Activated T-helper 1 cell treated with anti-CD3 and anti-CD28 coated beads, Interleukin-12 subunit alpha, Interleukin-12 subunit beta, Interleukin-2, Interleukin-4 antibody, amounts not matched to agents 30 ng/mL and 10 ng/mL and 1 ng/mL, durations not matched to agents 14 hours and 24 hours and 36 hours (primary cell): Measurements from ENCODE around the gene SLC12A4. TPM values are rescaled to one million over a fixed set of nuclear protein-coding genes. Genes with fewer than 3 reads are reported as not detected.
A peak's percentile ranks its signal among the peaks of the same experiment; 100 is the strongest.
"Not testable (repeated sequence)": the region's sequence is repeated elsewhere in the genome, so short reads cannot be mapped to it uniquely, and the experiment has no call there.

ENCODE experiments used
- DNase-seq: peaks from one replicate; pipeline ENCODE4 v3.0.0; 2021; ENCODE audit warnings: low spot score
- H3K27ac Mint-ChIP-seq: one replicate; pipeline ENCODE4 v1.8.0; 2021; ENCODE audit warnings: mild to moderate bottlenecking, mixed read lengths
- H3K27me3 Mint-ChIP-seq: one replicate; pipeline ENCODE4 v1.8.0; 2022; ENCODE audit warnings: mild to moderate bottlenecking, moderate library complexity, mixed read lengths; ENCODE audit not compliant: insufficient read depth
- H3K36me3 Mint-ChIP-seq: one replicate; pipeline ENCODE4 v1.8.0; 2021; ENCODE audit warnings: low read depth, mixed read lengths
- H3K4me1 Mint-ChIP-seq: one replicate; pipeline ENCODE4 v1.8.0; 2021; ENCODE audit warnings: low read depth, mixed read lengths
- H3K4me3 Mint-ChIP-seq: one replicate; pipeline ENCODE4 v1.8.0; 2021; ENCODE audit warnings: mild to moderate bottlenecking, moderate library complexity, mixed read lengths
- H3K9me3 Mint-ChIP-seq: one replicate; pipeline ENCODE4 v1.8.0; 2021; ENCODE audit warnings: mixed read lengths
- intact Hi-C: fragments of 100-400 bp; cut with micrococcal nuclease; formaldehyde crosslinking; loops from one replicate; pipeline ENCODE4 v1.15.1; 2024
- total RNA-seq: library from RNA; stranded (reverse); gene quantifications from 2 replicates; pipeline ENCODE4 v1.2.3, GENCODE V29; 2022

Gene SLC12A4
- total RNA-seq, 1 donor from 2014 or later = 43.1 TPM

GRCh38 chr16:67977469-67978227 lies 9.2 kb upstream of the SLC12A4 start:
- Mint-ChIP-seq H3K36me3 (no peaks in the 10 kb centered on the region), H3K27ac (no peak overlapping the region), H3K27me3 (no peaks in the 10 kb centered on the region), H3K4me3 (no peak overlapping the region), H3K4me1 (no peaks in the 10 kb centered on the region), H3K9me3 (no peaks in the 10 kb centered on the region)
- no peak for DNase-seq
- intact Hi-C loops = no loop called here

DNA sequence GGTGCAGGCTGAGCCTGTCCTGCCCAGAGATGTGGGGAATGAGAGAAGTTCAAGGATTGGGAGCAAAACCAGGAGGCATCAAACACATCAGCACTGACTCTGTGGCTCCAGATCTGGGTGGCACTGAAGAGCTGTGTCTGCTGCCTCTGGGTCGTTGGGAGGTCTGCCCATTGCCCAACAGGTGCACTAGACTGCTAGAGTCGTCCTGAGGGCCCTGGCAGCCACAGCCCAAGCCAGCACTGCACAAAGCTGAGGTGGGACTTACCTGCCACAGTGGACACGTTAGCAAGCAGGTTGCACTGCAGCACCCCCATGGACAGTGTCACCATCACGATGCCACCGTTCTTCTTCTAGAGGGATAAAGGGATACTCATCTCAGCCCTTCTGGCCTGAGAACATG lies 8.6 kb upstream of the SLC12A4 start:
- Mint-ChIP-seq H3K27ac (no peak overlapping the region), H3K9me3 (no peaks in the 10 kb centered on the region), H3K4me3 (no peak overlapping the region), H3K36me3 (no peaks in the 10 kb centered on the region), H3K27me3 (no peaks in the 10 kb centered on the region), H3K4me1 (no peaks in the 10 kb centered on the region)
- no peak for DNase-seq
- intact Hi-C loops = no loop called here

DNA sequence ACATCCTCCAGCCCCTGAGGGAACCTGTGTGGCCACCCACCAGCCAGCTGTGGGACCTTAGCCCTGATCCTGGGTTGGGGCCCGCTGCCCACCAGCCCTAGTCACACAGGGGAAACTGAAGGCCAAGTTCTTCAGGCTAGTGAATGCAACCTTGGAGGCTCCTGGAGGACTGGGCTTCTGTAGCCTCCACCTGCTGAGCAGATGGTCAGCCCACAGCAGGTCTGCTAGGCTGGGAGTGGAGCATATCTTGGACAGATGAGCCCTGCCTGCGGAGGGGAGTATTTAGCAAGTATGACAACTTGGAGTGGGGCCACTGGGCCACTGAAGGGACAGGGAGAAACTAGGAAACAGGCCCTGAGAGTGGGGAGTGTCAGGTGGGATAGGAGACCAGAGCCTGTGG lies 7.8 kb upstream of the SLC12A4 start:
- no peak for DNase-seq
- Mint-ChIP-seq H3K9me3 (no peaks in the 10 kb centered on the region), H3K36me3 (no peaks in the 10 kb centered on the region), H3K27me3 (no peaks in the 10 kb centered on the region), H3K27ac (no peak overlapping the region), H3K4me3 (no peak overlapping the region), H3K4me1 (no peaks in the 10 kb centered on the region)
- intact Hi-C loops = no loop called here

- Mint-ChIP-seq H3K36me3 (no peaks in the 10 kb centered on the region), H3K4me3 (no peak overlapping the region), H3K27ac (no peak overlapping the region), H3K9me3 (no peaks in the 10 kb centered on the region), H3K27me3 (no peaks in the 10 kb centered on the region), H3K4me1 (no peaks in the 10 kb centered on the region)
- intact Hi-C loops = no loop called here
- DNase-seq = no peak
These were observed 7.1 kb upstream of the SLC12A4 start for GRCh38 chr16:67975321-67976105.

DNA sequence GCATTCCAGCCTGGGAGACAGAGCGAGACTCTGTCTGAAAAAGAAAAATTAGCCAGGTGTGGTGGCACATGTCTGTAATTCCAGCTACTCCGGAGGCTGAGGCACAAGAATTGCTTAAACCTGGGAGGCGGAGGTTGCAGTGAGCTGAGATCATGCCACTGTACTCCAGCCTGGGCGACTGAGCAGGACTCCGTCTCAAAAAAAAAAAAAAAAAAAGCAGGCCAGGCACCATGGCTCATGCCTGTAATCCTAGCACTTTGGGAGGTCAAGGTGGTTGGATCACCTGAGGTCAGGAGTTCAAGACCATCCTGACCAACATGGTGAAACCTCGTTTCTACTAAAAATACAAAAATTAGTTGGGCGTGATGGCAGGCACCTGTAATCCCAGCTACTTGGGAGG lies 3.8 kb upstream of the SLC12A4 start:
- peaks cover 18% of the 10 kb centered on the region for H3K4me1 Mint-ChIP-seq
- H3K36me3 Mint-ChIP-seq, H3K9me3 Mint-ChIP-seq, H3K4me3 Mint-ChIP-seq, H3K27me3 Mint-ChIP-seq, DNase-seq, H3K27ac Mint-ChIP-seq, intact Hi-C loops: not testable (repeated sequence)

DNA sequence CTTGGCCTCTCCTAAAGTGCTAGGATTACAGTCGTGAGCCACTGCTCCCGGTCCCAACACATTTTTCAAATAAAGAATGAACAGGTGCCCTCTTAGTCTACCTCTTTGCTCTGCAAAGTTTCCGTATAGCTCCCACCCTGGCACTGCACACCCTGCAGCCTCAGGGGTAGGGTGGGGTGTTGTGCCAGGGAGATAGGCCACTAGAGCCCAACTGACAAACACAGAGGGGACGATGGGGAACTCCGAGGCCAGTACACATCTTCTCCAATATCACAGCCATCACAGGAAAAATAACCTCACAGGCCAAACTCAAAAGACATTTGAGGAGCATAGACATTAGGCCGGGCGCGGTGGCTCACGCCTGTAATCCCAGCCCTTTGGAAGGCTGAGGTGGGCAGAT lies 2.7 kb upstream of the SLC12A4 start:
- H3K27ac Mint-ChIP-seq = no peak overlapping the region
- intact Hi-C loops = no loop called here
- peaks cover 29% of the 10 kb centered on the region for H3K4me1 Mint-ChIP-seq
- DNase-seq = no peak
- no peaks in the 10 kb centered on the region for H3K9me3 Mint-ChIP-seq
- H3K36me3 Mint-ChIP-seq = peaks cover 1% of the 10 kb centered on the region
- peak overlapping the region; percentile 30 for H3K4me3 Mint-ChIP-seq
- no peaks in the 10 kb centered on the region for H3K27me3 Mint-ChIP-seq

- peaks cover 40% of the 10 kb centered on the region for H3K4me1 Mint-ChIP-seq
- H3K27me3 Mint-ChIP-seq = no peaks in the 10 kb centered on the region
- H3K9me3 Mint-ChIP-seq = no peaks in the 10 kb centered on the region
- intact Hi-C loops = loop anchor here (2.0 kb wide), 2 partner anchors 163 to 251 kb away; partner anchors contain the start of genes GFOD2, RANBP10 and TSNAXIP1
- no peak for DNase-seq
- peaks cover 1% of the 10 kb centered on the region for H3K36me3 Mint-ChIP-seq
- H3K4me3 Mint-ChIP-seq = peak overlapping the region; percentile 82
- peak overlapping the region; percentile 91 for H3K27ac Mint-ChIP-seq
These were observed 1.0 kb upstream of the SLC12A4 start for GRCh38 chr16:67969254-67970039.

GRCh38 chr16:67967958-67968399 lies 458 bp downstream of the SLC12A4 start:
- peak overlapping the region; percentile 99 for H3K4me3 Mint-ChIP-seq
- no peaks in the 10 kb centered on the region for H3K27me3 Mint-ChIP-seq
- intact Hi-C loops = loop anchor here (1.0 to 2.0 kb wide), 10 partner anchors 16 to 249 kb away; partner anchors contain the start of genes DDX28, DUS2, EDC4 and GFOD2

DNA sequence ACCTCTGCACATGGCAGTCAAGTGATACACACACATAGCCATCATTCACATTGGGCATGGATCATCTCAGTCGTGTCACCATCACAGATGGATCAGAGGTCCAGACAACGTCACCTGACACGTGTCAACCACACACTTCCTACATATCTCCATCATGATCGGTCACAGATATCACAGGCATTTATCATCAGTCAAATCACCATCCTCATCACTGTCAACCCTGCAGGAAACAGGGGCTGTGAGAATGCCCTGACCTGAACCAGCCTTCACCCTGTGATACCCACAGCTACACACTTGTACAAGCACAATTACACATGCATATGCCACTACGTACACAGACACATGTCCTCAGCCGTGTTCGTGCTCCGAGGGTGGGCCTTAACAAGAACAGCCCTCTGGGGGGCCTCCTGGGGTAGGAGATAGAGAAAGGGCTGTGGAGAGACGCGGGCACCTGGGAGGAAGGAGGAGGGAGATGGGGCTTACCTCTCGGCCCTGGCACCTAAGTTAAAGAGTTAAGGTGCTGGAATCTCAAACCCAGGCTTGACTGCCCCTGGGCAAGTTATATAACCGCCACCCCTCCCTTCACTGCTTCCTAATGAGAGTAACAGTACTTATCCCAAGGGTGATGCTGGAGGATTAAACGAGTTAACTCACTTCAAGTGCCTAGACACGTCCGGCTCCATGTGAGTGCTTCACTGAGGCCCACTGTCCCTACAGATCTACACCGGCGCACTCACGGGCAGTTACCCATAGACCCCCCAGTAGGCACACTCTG lies 1.1 kb downstream of the SLC12A4 start:
- H3K9me3 Mint-ChIP-seq = no peaks in the 10 kb centered on the region
- peak overlapping the region; percentile 96 for H3K27ac Mint-ChIP-seq
- intact Hi-C loops = no loop called here
- peaks cover 47% of the 10 kb centered on the region for H3K4me1 Mint-ChIP-seq
- peaks cover 7% of the 10 kb centered on the region for H3K36me3 Mint-ChIP-seq
- DNase-seq = no peak
- H3K27me3 Mint-ChIP-seq = no peaks in the 10 kb centered on the region
- peak overlapping the region; percentile 99 for H3K4me3 Mint-ChIP-seq

More at GRCh38 chr16:67967958-67968399, 458 bp downstream of the SLC12A4 start:
- H3K27ac Mint-ChIP-seq = peak overlapping the region; percentile 96
- peaks cover 1% of the 10 kb centered on the region for H3K36me3 Mint-ChIP-seq
- H3K9me3 Mint-ChIP-seq = no peaks in the 10 kb centered on the region
- DNase-seq = peak; percentile 33
- H3K4me1 Mint-ChIP-seq = peaks cover 41% of the 10 kb centered on the region

DNA sequence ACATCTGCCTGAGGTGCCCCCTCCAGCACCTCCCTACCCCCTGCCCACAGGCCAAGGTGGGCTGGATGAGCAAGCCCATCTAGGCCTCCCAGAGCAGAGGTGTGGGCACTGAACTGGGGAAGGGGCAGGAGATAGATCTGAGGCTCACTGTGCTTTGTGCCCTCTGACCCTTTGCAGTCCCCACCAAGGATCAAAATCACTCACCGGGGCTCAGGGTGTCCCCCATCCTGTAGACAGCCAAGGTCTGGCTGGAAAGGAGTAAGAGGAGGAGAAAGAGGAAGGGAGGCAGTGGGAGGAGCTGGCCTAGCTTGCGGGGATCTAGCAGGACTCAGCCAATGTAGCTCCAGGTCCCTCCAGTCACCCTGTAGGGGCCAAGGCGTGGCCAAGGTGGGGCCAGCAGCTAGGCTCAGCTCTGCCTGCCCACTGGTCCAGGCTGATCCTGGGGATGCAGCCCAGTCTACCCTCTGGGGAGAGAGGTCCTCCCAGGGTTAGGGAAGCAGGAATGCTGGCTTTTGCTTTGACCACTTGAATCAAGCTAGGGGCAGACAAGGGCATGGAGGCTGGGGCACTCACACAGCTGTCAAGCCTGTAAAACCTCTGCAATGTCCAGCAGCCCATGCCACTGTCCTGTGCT lies 1.8 kb downstream of the SLC12A4 start:
- peaks cover 13% of the 10 kb centered on the region for H3K36me3 Mint-ChIP-seq
- H3K27ac Mint-ChIP-seq = peak overlapping the region; percentile 86
- H3K4me1 Mint-ChIP-seq = peaks cover 47% of the 10 kb centered on the region
- H3K9me3 Mint-ChIP-seq = no peaks in the 10 kb centered on the region
- no peak for DNase-seq
- no peaks in the 10 kb centered on the region for H3K27me3 Mint-ChIP-seq
- H3K4me3 Mint-ChIP-seq = peak overlapping the region; percentile 99
- intact Hi-C loops = no loop called here

- H3K27me3 Mint-ChIP-seq = no peaks in the 10 kb centered on the region
- H3K4me1 Mint-ChIP-seq = peaks cover 47% of the 10 kb centered on the region
- DNase-seq = no peak
- H3K4me3 Mint-ChIP-seq = peak overlapping the region; percentile 99
- no peaks in the 10 kb centered on the region for H3K9me3 Mint-ChIP-seq
- intact Hi-C loops = no loop called here
- peaks cover 13% of the 10 kb centered on the region for H3K36me3 Mint-ChIP-seq
- peak overlapping the region; percentile 7 for H3K27ac Mint-ChIP-seq
These were observed 2.5 kb downstream of the SLC12A4 start for GRCh38 chr16:67965668-67966548.
